WTC11 (cell line): ENCODE results near the gene TRAPPC3. TPM values are rescaled to one million over a fixed set of nuclear protein-coding genes. Genes with fewer than 3 reads are reported as not detected.
A peak's percentile ranks its signal among the peaks of the same experiment; 100 is the strongest.

Experiments used
- ATAC-seq: fragments of 200-7000 bp; cut with Tn5 transposase; 2 replicates; pipeline ENCODE4 v1.10.0; 2021; ENCODE audit warnings: mild to moderate bottlenecking, moderate library complexity
- CTCF ChIA-PET: fragments of 300-600 bp; sonication (Branson Sonifier 250); formaldehyde crosslinking; loops from one replicate; lab custom pipeline; 2021; ENCODE audit warnings: antibody characterized with exemption; lab: Charles Lee
- POLR2A ChIA-PET: fragments of 350-600 bp; sonication (Branson Sonifier 250); formaldehyde crosslinking; loops from one replicate; lab custom pipeline; 2021; ENCODE audit warnings: antibody characterized with exemption; lab: Charles Lee
- DNase-seq: peaks from one replicate; pipeline ENCODE4 v3.0.0; 2021; ENCODE audit warnings: low spot score
- H3K27ac Mint-ChIP-seq: 2 replicates; pipeline ENCODE4 v1.8.0; 2021; ENCODE audit warnings: mixed read lengths
- H3K27me3 Mint-ChIP-seq: 2 replicates; pipeline ENCODE4 v1.8.0; 2021; ENCODE audit warnings: low read depth, mild to moderate bottlenecking, moderate library complexity, mixed read lengths
- H3K36me3 Mint-ChIP-seq: 2 replicates; pipeline ENCODE4 v1.8.0; 2021; ENCODE audit warnings: mixed read lengths
- H3K4me1 Mint-ChIP-seq: 2 replicates; pipeline ENCODE4 v1.8.0; 2022; ENCODE audit warnings: mixed read lengths
- H3K4me3 Mint-ChIP-seq: 2 replicates; pipeline ENCODE4 v1.8.0; 2021; ENCODE audit warnings: mild to moderate bottlenecking, moderate library complexity, mixed read lengths
- H3K9me3 Mint-ChIP-seq: 2 replicates; pipeline ENCODE4 v1.8.0; 2021; ENCODE audit warnings: mixed read lengths
- ATF6 ChIP-seq: sonication (generic); formaldehyde crosslinking; IDR thresholded peaks from 2 replicates; pipeline ENCODE4 v1.8.1; 2023; ENCODE audit warnings: mild to moderate bottlenecking, missing genetic modification reagents
- CREB1 ChIP-seq: sonication (generic); formaldehyde crosslinking; IDR thresholded peaks from 2 replicates; pipeline ENCODE4 v1.8.0; 2023; ENCODE audit warnings: mild to moderate bottlenecking, missing genetic modification reagents
- CTCF ChIP-seq: fragments of 200-600 bp; IDR thresholded peaks from 2 replicates; pipeline ENCODE4 v1.8.0; 2022; ENCODE audit warnings: antibody characterized with exemption
- EMX1 ChIP-seq: fragments of 250-450 bp; sonication (Bioruptor Pico); IDR thresholded peaks from 2 replicates; pipeline ENCODE4 v1.8.0; 2021; ENCODE audit warnings: mild to moderate bottlenecking
- FOXP1 ChIP-seq: sonication (generic); formaldehyde crosslinking; IDR thresholded peaks from 2 replicates; pipeline ENCODE4 v1.8.0; 2022; ENCODE audit warnings: missing genetic modification reagents, mild to moderate bottlenecking, moderate library complexity, borderline replicate concordance
- GRHL2 ChIP-seq: fragments of 250-450 bp; sonication (Bioruptor Pico); IDR thresholded peaks from 2 replicates; pipeline ENCODE4 v1.8.0; 2022; ENCODE audit warnings: mild to moderate bottlenecking, moderate library complexity; ENCODE audit not compliant: insufficient replicate concordance, severe bottlenecking
- NFYB ChIP-seq: sonication (generic); formaldehyde crosslinking; conservative IDR thresholded peaks from 2 replicates; pipeline ENCODE4 v1.8.0; 2022; ENCODE audit warnings: low read depth, missing genetic modification reagents
- OVOL2 ChIP-seq: fragments of 250-450 bp; sonication (Bioruptor Pico); IDR thresholded peaks from 2 replicates; pipeline ENCODE4 v1.9.0; 2021; ENCODE audit warnings: mild to moderate bottlenecking, borderline replicate concordance
- PRRX2 ChIP-seq: fragments of 250-450 bp; sonication (Bioruptor Pico); IDR thresholded peaks from 2 replicates; pipeline ENCODE4 v1.8.0; 2021; ENCODE audit warnings: mild to moderate bottlenecking
- SMAD3 ChIP-seq: sonication (generic); formaldehyde crosslinking; IDR thresholded peaks from 2 replicates; pipeline ENCODE4 v1.8.0; 2022; ENCODE audit warnings: missing genetic modification reagents, mild to moderate bottlenecking, borderline replicate concordance
- SP1 ChIP-seq: sonication (generic); formaldehyde crosslinking; conservative IDR thresholded peaks from 2 replicates; pipeline ENCODE4 v1.8.1; 2022; ENCODE audit warnings: missing genetic modification reagents
- USF1 ChIP-seq: sonication (generic); formaldehyde crosslinking; IDR thresholded peaks from 2 replicates; pipeline ENCODE4 v1.8.0; 2022; ENCODE audit warnings: mild to moderate bottlenecking, missing genetic modification reagents
- USF2 ChIP-seq: sonication (generic); formaldehyde crosslinking; IDR thresholded peaks from 2 replicates; pipeline ENCODE4 v1.8.1; 2023; ENCODE audit warnings: mild to moderate bottlenecking, missing genetic modification reagents, moderate library complexity
- ZNF219 ChIP-seq: sonication (generic); formaldehyde crosslinking; IDR thresholded peaks from 2 replicates; pipeline ENCODE4 v1.8.0; 2023; ENCODE audit warnings: missing genetic modification reagents, mild to moderate bottlenecking, borderline replicate concordance
- ZNF396 ChIP-seq: fragments of 250-450 bp; sonication (Bioruptor Pico); IDR thresholded peaks from 2 replicates; pipeline ENCODE4 v1.8.0; 2021; ENCODE audit warnings: mild to moderate bottlenecking, moderate library complexity, borderline replicate concordance
- ZNF416 ChIP-seq: fragments of 250-450 bp; sonication (Bioruptor Pico); IDR thresholded peaks from 2 replicates; pipeline ENCODE4 v1.9.0; 2021; ENCODE audit warnings: mild to moderate bottlenecking, inconsistent platforms
- total RNA-seq: library from RNA; stranded (reverse); gene quantifications from 3 replicates; pipeline ENCODE4 v1.2.3, GENCODE V29; 2021
- TF ChIP-seq, protein P1 (sequence below): fragments of 250-450 bp; sonication (Bioruptor Pico); conservative IDR thresholded peaks from 2 replicates; pipeline ENCODE4 v1.9.0; 2021; ENCODE audit warnings: mild to moderate bottlenecking
- TF ChIP-seq, protein P2 (sequence below): sonication (generic); formaldehyde crosslinking; IDR thresholded peaks from 2 replicates; pipeline ENCODE4 v1.8.1; 2022; ENCODE audit warnings: low read depth, missing genetic modification reagents, borderline replicate concordance

Gene TRAPPC3
- total RNA-seq, 1 experiment from 2014 or later = 48.9 TPM

- DNase-seq = no peak
- no peak overlapping the region for H3K4me3 Mint-ChIP-seq
- H3K36me3 Mint-ChIP-seq = no peaks in the 10 kb centered on the region
- no peaks in the 10 kb centered on the region for H3K9me3 Mint-ChIP-seq
- 0 out of 2 replicates have a peak overlapping the region, but pooled peaks have one; percentile 88 for H3K27ac Mint-ChIP-seq
- CTCF ChIA-PET = interaction anchor here (0.7 to 4.7 kb wide), 5 partner anchors 12 to 180 kb away, joined by 3 to 74 read pairs (median 16); partner anchors contain the start of gene TRAPPC3
- no peaks in the 10 kb centered on the region for H3K27me3 Mint-ChIP-seq
- POLR2A ChIA-PET = no interaction called here
- peaks cover 34% of the 10 kb centered on the region for H3K4me1 Mint-ChIP-seq
- TF ChIP-seq PRRX2 (CRISPR knock-in tag) = no peak
- TF ChIP-seq USF1 (CRISPR knock-in tag) = no peak
- no peak for TF ChIP-seq CTCF
- TF ChIP-seq, protein P1, sequence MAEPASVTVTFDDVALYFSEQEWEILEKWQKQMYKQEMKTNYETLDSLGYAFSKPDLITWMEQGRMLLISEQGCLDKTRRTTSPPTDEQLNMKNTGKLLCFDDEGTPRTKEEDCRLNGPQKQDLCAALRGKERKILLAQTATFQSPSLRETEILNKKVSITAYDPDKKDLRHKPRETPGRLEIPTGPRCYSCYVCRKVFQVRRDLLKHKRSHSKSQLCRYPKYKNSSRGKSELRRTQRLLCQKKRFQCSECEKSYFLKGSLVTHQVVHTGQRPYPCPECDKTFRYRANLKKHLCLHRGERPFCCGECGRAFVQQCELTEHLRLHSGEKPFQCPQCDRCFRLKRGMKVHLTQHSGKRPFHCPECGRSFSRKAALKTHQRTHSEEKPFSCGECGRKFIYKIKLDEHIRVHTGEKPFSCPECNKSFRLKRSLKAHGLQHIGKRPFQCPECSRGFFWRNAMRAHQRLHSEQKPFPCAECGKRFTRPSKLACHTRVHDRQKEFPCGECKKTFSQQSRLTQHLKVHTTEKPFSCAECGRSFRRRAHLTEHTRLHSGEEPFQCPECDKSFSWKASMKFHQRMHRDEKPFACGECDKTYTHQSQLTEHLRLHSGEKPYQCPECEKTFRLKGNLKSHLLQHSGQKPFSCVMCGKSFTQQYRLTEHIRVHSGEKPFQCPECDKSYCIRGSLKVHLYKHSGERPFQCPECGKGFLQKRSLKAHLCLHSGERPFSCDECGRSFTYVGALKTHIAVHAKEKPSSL (CRISPR knock-in tag) = no peak
- TF ChIP-seq, protein P2, sequence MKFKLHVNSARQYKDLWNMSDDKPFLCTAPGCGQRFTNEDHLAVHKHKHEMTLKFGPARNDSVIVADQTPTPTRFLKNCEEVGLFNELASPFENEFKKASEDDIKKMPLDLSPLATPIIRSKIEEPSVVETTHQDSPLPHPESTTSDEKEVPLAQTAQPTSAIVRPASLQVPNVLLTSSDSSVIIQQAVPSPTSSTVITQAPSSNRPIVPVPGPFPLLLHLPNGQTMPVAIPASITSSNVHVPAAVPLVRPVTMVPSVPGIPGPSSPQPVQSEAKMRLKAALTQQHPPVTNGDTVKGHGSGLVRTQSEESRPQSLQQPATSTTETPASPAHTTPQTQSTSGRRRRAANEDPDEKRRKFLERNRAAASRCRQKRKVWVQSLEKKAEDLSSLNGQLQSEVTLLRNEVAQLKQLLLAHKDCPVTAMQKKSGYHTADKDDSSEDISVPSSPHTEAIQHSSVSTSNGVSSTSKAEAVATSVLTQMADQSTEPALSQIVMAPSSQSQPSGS (CRISPR knock-in tag) = no peak
- TF ChIP-seq GRHL2 (CRISPR knock-in tag) = no peak
- TF ChIP-seq ZNF416 (CRISPR knock-in tag) = no peak
- no peak for TF ChIP-seq ZNF219 (CRISPR knock-in tag)
- no peak for ATAC-seq
Measured at GRCh38 chr1:36162680-36163239, 13.5 kb upstream of the TRAPPC3 start.

DNA sequence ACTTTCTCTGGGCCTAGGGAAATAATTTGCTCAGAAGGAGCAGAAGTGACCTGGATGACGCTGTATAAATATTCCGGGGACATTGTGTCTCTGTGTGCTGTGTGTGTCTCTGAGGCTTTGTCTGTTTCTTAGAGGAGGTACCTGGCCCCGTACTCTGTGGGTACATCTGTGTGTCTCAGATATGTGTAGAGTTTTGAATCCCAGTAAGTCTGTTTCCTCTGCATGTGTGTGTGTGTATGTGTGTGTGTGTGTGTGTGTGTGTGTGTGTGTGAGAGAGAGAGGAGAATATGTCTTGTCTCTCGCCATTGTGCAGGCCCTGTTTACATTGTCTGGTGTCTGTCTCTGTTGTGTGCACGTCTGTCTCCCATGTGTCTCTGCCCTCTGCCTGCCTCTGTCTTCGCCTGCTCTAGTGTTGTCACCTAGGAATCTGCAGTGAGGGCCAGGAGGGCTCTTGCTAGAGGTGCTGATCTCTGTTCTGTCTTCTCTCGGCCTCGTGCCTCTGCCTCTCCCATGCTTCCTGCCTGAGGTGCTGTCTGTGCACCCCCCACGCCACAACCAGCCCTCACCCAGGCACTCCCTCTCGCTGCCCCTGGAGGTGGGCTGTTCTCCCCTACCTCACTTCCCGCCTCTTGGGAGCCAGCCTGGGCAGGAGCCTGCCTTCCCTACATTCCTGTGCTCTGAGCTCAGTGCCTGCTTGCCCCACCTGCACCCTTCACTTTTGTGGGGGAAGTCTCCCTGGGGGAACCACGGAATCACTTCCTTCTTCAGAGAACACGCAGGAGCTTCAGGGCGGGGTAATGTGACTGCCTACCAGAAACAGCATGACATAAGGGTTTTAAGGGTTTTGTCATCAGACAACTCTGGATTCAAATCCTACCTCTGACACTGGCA, 12.6 kb upstream of the TRAPPC3 start:
- Mint-ChIP-seq H3K9me3 (no peaks in the 10 kb centered on the region), H3K36me3 (no peaks in the 10 kb centered on the region), H3K27me3 (no peaks in the 10 kb centered on the region), H3K4me1 (peaks cover 41% of the 10 kb centered on the region), H3K4me3 (peak overlapping the region; percentile 67), H3K27ac (peak overlapping the region; percentile 88)
- ChIA-PET CTCF (interaction anchor here (0.6 to 4.7 kb wide), 13 partner anchors 8 to 181 kb away, joined by 3 to 74 read pairs (median 12); partner anchors contain the start of genes THRAP3 and TRAPPC3), POLR2A (interaction anchor here (0.7 to 3.0 kb wide), 3 partner anchors 12 to 26 kb away, joined by 3 to 19 read pairs (median 5); partner anchors contain the start of gene TRAPPC3)
- no peak for DNase-seq
- ATAC-seq = peak; percentile 10; the same call in 1 of the 2 replicates
- TF ChIP-seq ZNF396 (CRISPR knock-in tag) (no peak), SMAD3 (CRISPR knock-in tag) (no peak), ATF6 (CRISPR knock-in tag) (no peak), NFYB (CRISPR knock-in tag) (no peak), CREB1 (no peak), OVOL2 (CRISPR knock-in tag) (no peak), USF2 (no peak), GRHL2 (CRISPR knock-in tag) (no peak), SP1 (no peak), FOXP1 (CRISPR knock-in tag) (no peak), EMX1 (CRISPR knock-in tag) (no peak)
- TF ChIP-seq, protein P1 (CRISPR knock-in tag) = no peak
